Epithelial cell of esophagus (primary cell): Measurements from ENCODE around the gene CUL4A.

ENCODE experiments used
- DNase-seq: peaks from one replicate; pipeline ENCODE4 v3.0.0; 2010; ENCODE audit warnings: low read depth
- H3K4me3 ChIP-seq: 2 replicates; pipeline ENCODE4 v1.5.1; 2011; ENCODE audit warnings: mild to moderate bottlenecking, low read length, control low read depth
- CTCF ChIP-seq: IDR thresholded peaks from 2 replicates; pipeline ENCODE4 v1.5.1; 2011; ENCODE audit warnings: low read depth, mild to moderate bottlenecking, low read length, control low read depth, inconsistent platforms; ENCODE audit not compliant: insufficient read depth; ENCODE audit errors: missing control alignments

CUL4A gene

GRCh38 chr13:113272031-113272430 lies 62.6 kb downstream of the CUL4A start:
- H3K4me3 ChIP-seq, result no peak overlapping the region
- no peak for TF ChIP-seq CTCF
- DNase-seq, result no peak

- TF ChIP-seq CTCF, result no peak
- DNase-seq, result no peak
Measured at GRCh38 chr13:113272701-113273181, 63.3 kb downstream of the CUL4A start.

GRCh38 chr13:113273321-113273720 lies 63.9 kb downstream of the CUL4A start:
- no peak for DNase-seq

More at GRCh38 chr13:113272701-113273181, 63.3 kb downstream of the CUL4A start:
- no peak overlapping the region for H3K4me3 ChIP-seq

DNA sequence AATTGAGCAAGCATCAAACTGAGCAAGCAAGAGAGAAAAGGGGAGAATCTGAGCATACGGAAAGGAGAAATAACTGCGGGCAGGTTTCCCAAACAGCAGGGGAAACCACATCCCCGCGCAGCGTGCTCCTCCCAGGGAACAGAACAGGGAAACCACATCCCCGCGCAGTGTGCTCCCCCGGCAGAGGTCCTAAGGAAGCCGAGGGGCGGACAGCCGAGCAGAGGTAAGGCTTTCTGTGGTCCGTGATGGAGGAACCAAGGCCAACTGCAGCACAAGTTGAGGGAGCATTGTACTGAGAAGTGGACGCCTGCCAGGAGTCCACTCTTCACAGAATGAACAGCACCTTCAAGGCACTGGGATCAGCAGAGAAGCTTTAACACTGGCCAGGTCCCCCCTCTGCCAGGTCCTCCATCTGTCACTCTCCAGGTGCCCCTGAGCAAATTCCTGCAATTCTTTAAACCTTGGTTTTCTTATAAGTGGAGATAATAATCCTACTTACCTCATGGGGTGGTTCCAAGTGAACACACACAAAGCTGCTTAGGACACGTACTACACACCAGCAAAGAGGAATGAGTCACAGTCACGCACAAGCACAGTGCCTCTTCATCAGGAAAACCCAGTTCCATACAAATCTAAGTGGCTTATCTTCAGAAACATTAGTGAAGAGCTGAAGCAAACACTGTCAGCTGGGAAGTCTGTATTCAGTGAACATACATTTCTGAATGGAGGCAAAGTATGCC lies 64.6 kb downstream of the CUL4A start:
- TF ChIP-seq CTCF, result no peak
- DNase-seq, result peak; percentile 87
- H3K4me3 ChIP-seq, result no peak overlapping the region

More at GRCh38 chr13:113273321-113273720, 63.9 kb downstream of the CUL4A start:
- H3K4me3 ChIP-seq, result no peak overlapping the region
- no peak for TF ChIP-seq CTCF

- H3K4me3 ChIP-seq, result no peak overlapping the region
- no peak for TF ChIP-seq CTCF
- no peak for DNase-seq
Measured at GRCh38 chr13:113274721-113275120, 65.3 kb downstream of the CUL4A start.

DNA sequence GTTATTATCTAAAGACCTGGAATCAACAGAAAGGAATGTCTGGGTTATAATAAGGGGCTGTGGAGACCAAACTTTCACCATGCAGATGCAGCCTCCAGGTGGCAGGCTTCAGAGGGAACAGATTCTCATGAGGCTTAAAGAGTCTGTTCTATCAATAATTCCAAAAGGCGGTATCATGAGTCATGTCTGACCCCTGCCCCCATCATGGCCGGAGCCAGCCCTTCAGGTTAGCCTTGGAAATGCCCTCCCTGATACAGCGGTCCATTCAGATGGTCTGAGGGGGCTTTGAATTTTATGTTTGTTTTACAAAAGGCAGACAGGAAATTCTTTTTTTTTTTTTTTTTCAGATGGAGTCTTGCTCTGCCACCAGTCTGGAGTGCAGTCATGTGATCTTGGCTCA lies 66.0 kb downstream of the CUL4A start:
- H3K4me3 ChIP-seq, result no peak overlapping the region
- DNase-seq, result peak; percentile 66
- TF ChIP-seq CTCF, result peak; percentile 58

DNA sequence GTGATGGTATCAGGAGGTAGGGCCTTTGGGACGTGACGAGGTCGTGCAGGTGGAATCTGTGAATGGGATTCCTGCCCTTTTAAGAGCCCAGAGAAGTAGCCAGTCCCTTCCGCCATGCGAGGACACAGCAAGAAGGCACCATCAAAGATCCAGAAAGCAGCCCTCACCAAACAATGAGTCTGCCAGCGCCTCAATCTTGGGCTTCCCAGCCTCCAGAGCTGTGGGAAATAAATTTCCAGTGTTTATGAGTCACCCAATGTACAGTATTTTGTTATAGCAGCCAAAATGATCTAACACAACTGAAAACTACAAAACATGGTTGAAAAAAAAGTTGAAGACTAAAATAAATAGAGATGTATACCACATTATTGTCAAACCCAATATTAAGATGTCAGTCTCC lies 70.7 kb downstream of the CUL4A start:
- TF ChIP-seq CTCF, result no peak
- no peak for DNase-seq
- H3K4me3 ChIP-seq, result no peak overlapping the region
